GM12878 (cell line): ENCODE measurements around the gene TK1. TPM values are rescaled to one million over a fixed set of nuclear protein-coding genes. Genes with fewer than 3 reads are reported as not detected.

ENCODE experiments used
- ATAC-seq: fragments of 200-7000 bp; cut with Tn5 transposase; 3 replicates; pipeline ENCODE4 v1.9.1; 2020; ENCODE audit warnings: mild to moderate bottlenecking, moderate library complexity
- BruUV-seq: library from RNA; stranded (reverse); fragments of 400-500 nt; replicated peaks from 2 replicates; lab custom pipeline; 2021; lab: Mats Ljungman, UMichigan
- CTCF ChIA-PET: fragments of 300-600 bp; sonication (Branson Sonifier 250); formaldehyde crosslinking; extraction: SDS; loops from one replicate; lab custom pipeline; 2021; ENCODE audit warnings: inconsistent platforms; lab: Yijun Ruan, JAX
- POLR2A ChIA-PET: fragments of 350-600 bp; formaldehyde crosslinking; extraction: SDS; loops from one replicate; lab custom pipeline; 2021; ENCODE audit warnings: inconsistent platforms; lab: Charles Lee
- RAD21 ChIA-PET: fragments of 300-600 bp; sonication (Branson Sonifier 250); formaldehyde crosslinking; loops from one replicate; lab custom pipeline; 2023; ENCODE audit warnings: antibody characterized with exemption; ENCODE audit not compliant: unreplicated experiment; lab: Charles Lee
- SMC1A ChIA-PET: fragments of 300-600 bp; sonication (Branson Sonifier 250); formaldehyde crosslinking; loops from one replicate; lab custom pipeline; 2023; ENCODE audit not compliant: unreplicated experiment, uncharacterized antibody; lab: Charles Lee
- DNase-seq: peaks from one replicate; pipeline ENCODE4 v3.0.0-alpha.2; 2011; ENCODE audit warnings: low read depth, low spot score
- FAIRE-seq: peaks from 3 replicates; lab custom pipeline; 2011; peaks lifted over from hg19 to GRCh38; lab: Jason Lieb, UNC
- H2AFZ ChIP-seq: 2 replicates; pipeline ENCODE4 v1.6.0; 2011; ENCODE audit warnings: low read depth, low read length, control low read depth; ENCODE audit not compliant: control insufficient read depth
- H3K27ac ChIP-seq: 2 replicates; pipeline ENCODE4 v1.5.1; 2011; ENCODE audit warnings: control low read depth; ENCODE audit not compliant: control insufficient read depth, insufficient read depth
- H3K27me3 ChIP-seq, 2 experiments: replicated peaks in 1 of 2; 2 replicates each; pipeline versions ENCODE4 v1.6.0 to v1.6.1; 2011; ENCODE audit warnings: low read length in 1 of 2; ENCODE audit not compliant: control insufficient read depth in 2 of 2, insufficient read depth in 2 of 2
- H3K36me3 ChIP-seq, 2 experiments: 2 replicates each; pipeline ENCODE4 v1.5.1; 2011; ENCODE audit warnings: low read length in 1 of 2; ENCODE audit not compliant: control insufficient read depth in 2 of 2, insufficient read depth in 2 of 2
- H3K4me1 ChIP-seq: 2 replicates; pipeline ENCODE4 v1.6.1; 2011; ENCODE audit warnings: mild to moderate bottlenecking, low read length, moderate library complexity, mixed read lengths; ENCODE audit not compliant: control insufficient read depth, insufficient read depth
- H3K4me2 ChIP-seq: 2 replicates; pipeline ENCODE4 v1.6.0; 2011; ENCODE audit warnings: control low read depth; ENCODE audit not compliant: control insufficient read depth, insufficient read depth
- H3K4me3 ChIP-seq: fragments of 200-600 bp; sonication (generic); 2 replicates; pipeline ENCODE4 v1.5.1; 2016
- H3K79me2 ChIP-seq: 2 replicates; pipeline ENCODE4 v1.6.0; 2011; ENCODE audit warnings: low read length; ENCODE audit not compliant: control insufficient read depth, insufficient read depth
- H3K9ac ChIP-seq: 2 replicates; pipeline ENCODE4 v1.8.0; 2011; ENCODE audit warnings: low read length, control low read depth, mixed read lengths; ENCODE audit not compliant: control insufficient read depth, insufficient read depth
- H3K9me3 ChIP-seq: replicated peaks from 3 replicates; pipeline ENCODE4 v1.5.1; 2011; ENCODE audit warnings: mild to moderate bottlenecking, low read length; ENCODE audit not compliant: control insufficient read depth, insufficient read depth
- H4K20me1 ChIP-seq: 2 replicates; pipeline ENCODE4 v1.6.0; 2011; ENCODE audit not compliant: control insufficient read depth, insufficient read depth
- CEBPB ChIP-seq, 2 experiments: fragments of 150-350 bp in 1 of 2; IDR thresholded peaks; 2 replicates each; pipeline ENCODE4 v1.6.1; 2012 to 2014; ENCODE audit warnings: low read depth in 2 of 2, low read length in 2 of 2, borderline replicate concordance in 1 of 2, inconsistent platforms in 1 of 2
- CREM ChIP-seq: IDR thresholded peaks from 2 replicates; pipeline ENCODE4 v1.6.1; 2014; ENCODE audit warnings: antibody characterized with exemption, low read depth
- EP300 ChIP-seq, 2 experiments: fragments of 150-350 bp in 1 of 2; IDR thresholded peaks; 2 replicates each; pipeline ENCODE4 v1.6.1; 2011 to 2012; ENCODE audit warnings: low read depth in 2 of 2, low read length in 2 of 2, borderline replicate concordance in 1 of 2, improper control_type of control experiment in 1 of 2, inconsistent platforms in 1 of 2; ENCODE audit not compliant: control insufficient read depth in 1 of 2
- GABPA ChIP-seq: IDR thresholded peaks from 2 replicates; pipeline ENCODE4 v1.6.1; 2014; ENCODE audit warnings: antibody characterized with exemption, low read depth, mild to moderate bottlenecking, inconsistent platforms
- HDAC2 ChIP-seq: fragments of 200-600 bp; sonication (generic); IDR thresholded peaks from 2 replicates; pipeline ENCODE4 v1.6.1; 2017
- HDAC6 ChIP-seq: fragments of 200-600 bp; sonication (generic); IDR thresholded peaks from one replicate; pipeline ENCODE4 v1.8.0; 2017; ENCODE audit warnings: antibody characterized with exemption; ENCODE audit not compliant: unreplicated experiment
- HDGF ChIP-seq: fragments of 450-650 bp; IDR thresholded peaks from 2 replicates; pipeline ENCODE4 v1.6.1; 2016; ENCODE audit warnings: antibody characterized with exemption
- IRF4 ChIP-seq: IDR thresholded peaks from 2 replicates; pipeline ENCODE4 v1.6.1; 2011; ENCODE audit warnings: low read depth, low read length
- PAX8 ChIP-seq: fragments of 450-650 bp; IDR thresholded peaks from 2 replicates; pipeline ENCODE4 v1.6.1; 2017; ENCODE audit warnings: mild to moderate bottlenecking, moderate library complexity
- POLR2AphosphoS2 ChIP-seq: IDR thresholded peaks from 2 replicates; pipeline ENCODE4 v1.6.1; 2011; ENCODE audit warnings: low read depth, mild to moderate bottlenecking, low read length, improper control_type of control experiment, moderate library complexity
- POLR2AphosphoS5 ChIP-seq: IDR thresholded peaks from 2 replicates; pipeline ENCODE4 v1.6.1; 2011; ENCODE audit warnings: mild to moderate bottlenecking, low read length, inconsistent platforms
- WGBS: methylation state at CpG from one replicate; pipeline ENCODE4 v1.1.6; 2016; ENCODE audit warnings: low lambda C conversion rate; ENCODE audit not compliant: insufficient replicate concordance, insufficient coverage; ENCODE audit errors: missing lambda C conversion rate; 5-methylcytosine and 5-hydroxymethylcytosine counted together
- in situ Hi-C: fragments of 300-500 bp; cut with MboI; formaldehyde crosslinking; loops from 9 replicates; pipeline ENCODE4 v1.14.3; 2018; ENCODE audit warnings: mixed read lengths
- intact Hi-C: fragments of 100-400 bp; cut with micrococcal nuclease; formaldehyde crosslinking; loops from one replicate; pipeline ENCODE4 v1.14.2; 2022; ENCODE audit not compliant: unreplicated experiment
- polyA plus RNA-seq, 11 experiments: library from polyadenylated mRNA; depleted of rRNA in 4 of 11; unstranded in 6 of 11; stranded (reverse) in 5 of 11; fragments of >200 nt; fragmentation: Nextera tagmentation in 4 of 11; fragmentation: Illumina TruSeq in 1 of 11; extraction: Ambion mirVana in 4 of 11; extraction: Trizol in 1 of 11; gene quantifications; 1 replicate in 1 of 11; 2 replicates in 10 of 11; pipeline versions ENCODE4 v1.2.1 to v1.2.3, GENCODE V29; 2011 to 2016; ENCODE audit warnings: inconsistent platforms in 2 of 11, missing spikeins in 2 of 11, low read depth in 1 of 11
- total RNA-seq, 4 experiments: library from RNA; depleted of rRNA in 3 of 4; stranded (reverse); fragments of >200 nt in 3 of 4; fragmentation: Illumina TruSeq in 1 of 4; extraction: Trizol in 1 of 4; gene quantifications; 2 replicates each; pipeline versions ENCODE4 v1.2.1 to v1.2.3, GENCODE V29; 2013 to 2021
- TF ChIP-seq, protein P1 (sequence below): fragments of 450-650 bp; IDR thresholded peaks from 2 replicates; pipeline ENCODE4 v1.6.1; 2017; ENCODE audit warnings: mild to moderate bottlenecking
- TF ChIP-seq, protein P2 (sequence below): IDR thresholded peaks from 2 replicates; pipeline ENCODE4 v1.6.1; 2012; ENCODE audit warnings: low read depth, low read length, improper control_type of control experiment
- TF ChIP-seq, protein P3 (sequence below): fragments of 450-650 bp; IDR thresholded peaks from 2 replicates; pipeline ENCODE4 v1.6.1; 2017; ENCODE audit warnings: low read depth, mild to moderate bottlenecking, moderate library complexity
- TF ChIP-seq, protein P4 (sequence below): fragments of 450-650 bp; IDR thresholded peaks from 2 replicates; pipeline ENCODE4 v1.6.1; 2017; ENCODE audit warnings: mild to moderate bottlenecking, moderate library complexity

Gene TK1
- total and polyA plus RNA-seq, 10 of the 15 experiments (the other 5 are each of a cell fraction or from before 2014, with no cell fraction given) = 4.6 to 175 (median 77.9) TPM

DNA sequence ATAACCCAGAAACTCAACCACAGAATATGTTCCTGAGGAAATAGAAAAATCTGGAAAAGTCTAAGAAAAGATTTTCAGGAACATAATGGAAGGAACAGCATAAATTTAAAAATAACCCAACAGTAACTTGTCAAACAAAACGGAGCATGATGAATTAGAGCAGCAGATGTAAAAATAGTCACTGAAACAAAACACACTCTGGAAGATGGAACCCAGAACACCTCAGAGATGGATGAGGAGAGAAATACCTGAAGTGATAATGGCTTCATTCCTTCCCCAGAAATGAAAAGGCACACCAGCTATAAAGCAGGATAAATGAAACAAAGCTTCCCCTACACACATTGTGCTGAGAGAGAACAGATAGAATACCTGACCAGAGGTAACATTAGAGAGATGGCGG, 6.3 kb downstream of the TK1 start:
- peaks cover 28% of the 10 kb centered on the region for H3K4me1 ChIP-seq
- no peak for FAIRE-seq
- no peaks in the 10 kb centered on the region for H3K9me3 ChIP-seq
- ATAC-seq = no peak
- no TSS peak for BruUV-seq
- POLR2A ChIA-PET = interaction anchor here (0.6 to 1.3 kb wide), 4 partner anchors 23 to 54 kb away, joined by 4 to 6 read pairs (median 4); no protein-coding TSS in a partner anchor
- H3K4me3 ChIP-seq = no peak overlapping the region
- in situ Hi-C loops (no loop called here), intact Hi-C loops (no loop called here)
- H4K20me1 ChIP-seq = no peaks in the 10 kb centered on the region
- no peak overlapping the region for H2AFZ ChIP-seq
- SMC1A ChIA-PET = interaction anchor here (1.0 to 1.5 kb wide), 2 partner anchors 26 to 34 kb away, joined by 3 to 4 read pairs; no protein-coding TSS in a partner anchor
- no peak overlapping the region for H3K27ac ChIP-seq
- H3K27me3 ChIP-seq = no peaks in the 10 kb centered on the region
- H3K36me3 ChIP-seq = peaks cover 10 to 11% of the 10 kb centered on the region in 2 experiments; a peak in 3 of 4 replicates
- WGBS = 63% methylated on average over 2 of the region's 2 CpGs
- H3K79me2 ChIP-seq = peaks cover 3% of the 10 kb centered on the region; the same call in 1 of the 2 replicates
- no peak overlapping the region for H3K9ac ChIP-seq
- RAD21 ChIA-PET = interaction anchor here (1.0 to 1.7 kb wide), 3 partner anchors 8 to 161 kb away, joined by 3 to 4 read pairs (median 3); no protein-coding TSS in a partner anchor
- DNase-seq = no peak
- CTCF ChIA-PET = interaction anchor here (1.0 to 1.3 kb wide), 4 partner anchors 60 to 164 kb away, joined by 3 to 4 read pairs (median 4); no protein-coding TSS in a partner anchor
- H3K4me2 ChIP-seq = peak overlapping the region; percentile 7; the same call in 1 of the 2 replicates
- TF ChIP-seq HDGF (no peak), EP300 (IDR thresholded peaks at IDR 0.05; ENCODE audit: borderline replicate concordance in 1 of 2, control insufficient read depth in 1 of 2, low read depth in 2 of 2, low read length in 2 of 2) (no peak), PAX8 (no peak), GABPA (no peak), HDAC6 (no peak), POLR2AphosphoS2 (no peak), CREM (no peak), HDAC2 (no peak), CEBPB (IDR thresholded peaks at IDR 0.05; ENCODE audit: borderline replicate concordance in 1 of 2, low read depth in 2 of 2, low read length in 2 of 2) (no peak), IRF4 (no peak), POLR2AphosphoS5 (no peak)
- TF ChIP-seq, protein P1, sequence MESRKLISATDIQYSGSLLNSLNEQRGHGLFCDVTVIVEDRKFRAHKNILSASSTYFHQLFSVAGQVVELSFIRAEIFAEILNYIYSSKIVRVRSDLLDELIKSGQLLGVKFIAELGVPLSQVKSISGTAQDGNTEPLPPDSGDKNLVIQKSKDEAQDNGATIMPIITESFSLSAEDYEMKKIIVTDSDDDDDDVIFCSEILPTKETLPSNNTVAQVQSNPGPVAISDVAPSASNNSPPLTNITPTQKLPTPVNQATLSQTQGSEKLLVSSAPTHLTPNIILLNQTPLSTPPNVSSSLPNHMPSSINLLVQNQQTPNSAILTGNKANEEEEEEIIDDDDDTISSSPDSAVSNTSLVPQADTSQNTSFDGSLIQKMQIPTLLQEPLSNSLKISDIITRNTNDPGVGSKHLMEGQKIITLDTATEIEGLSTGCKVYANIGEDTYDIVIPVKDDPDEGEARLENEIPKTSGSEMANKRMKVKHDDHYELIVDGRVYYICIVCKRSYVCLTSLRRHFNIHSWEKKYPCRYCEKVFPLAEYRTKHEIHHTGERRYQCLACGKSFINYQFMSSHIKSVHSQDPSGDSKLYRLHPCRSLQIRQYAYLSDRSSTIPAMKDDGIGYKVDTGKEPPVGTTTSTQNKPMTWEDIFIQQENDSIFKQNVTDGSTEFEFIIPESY = no peak
- TF ChIP-seq, protein P2, sequence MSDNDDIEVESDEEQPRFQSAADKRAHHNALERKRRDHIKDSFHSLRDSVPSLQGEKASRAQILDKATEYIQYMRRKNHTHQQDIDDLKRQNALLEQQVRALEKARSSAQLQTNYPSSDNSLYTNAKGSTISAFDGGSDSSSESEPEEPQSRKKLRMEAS = no peak
- TF ChIP-seq, protein P3, sequence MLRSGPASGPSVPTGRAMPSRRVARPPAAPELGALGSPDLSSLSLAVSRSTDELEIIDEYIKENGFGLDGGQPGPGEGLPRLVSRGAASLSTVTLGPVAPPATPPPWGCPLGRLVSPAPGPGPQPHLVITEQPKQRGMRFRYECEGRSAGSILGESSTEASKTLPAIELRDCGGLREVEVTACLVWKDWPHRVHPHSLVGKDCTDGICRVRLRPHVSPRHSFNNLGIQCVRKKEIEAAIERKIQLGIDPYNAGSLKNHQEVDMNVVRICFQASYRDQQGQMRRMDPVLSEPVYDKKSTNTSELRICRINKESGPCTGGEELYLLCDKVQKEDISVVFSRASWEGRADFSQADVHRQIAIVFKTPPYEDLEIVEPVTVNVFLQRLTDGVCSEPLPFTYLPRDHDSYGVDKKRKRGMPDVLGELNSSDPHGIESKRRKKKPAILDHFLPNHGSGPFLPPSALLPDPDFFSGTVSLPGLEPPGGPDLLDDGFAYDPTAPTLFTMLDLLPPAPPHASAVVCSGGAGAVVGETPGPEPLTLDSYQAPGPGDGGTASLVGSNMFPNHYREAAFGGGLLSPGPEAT = no peak
- TF ChIP-seq, protein P4, sequence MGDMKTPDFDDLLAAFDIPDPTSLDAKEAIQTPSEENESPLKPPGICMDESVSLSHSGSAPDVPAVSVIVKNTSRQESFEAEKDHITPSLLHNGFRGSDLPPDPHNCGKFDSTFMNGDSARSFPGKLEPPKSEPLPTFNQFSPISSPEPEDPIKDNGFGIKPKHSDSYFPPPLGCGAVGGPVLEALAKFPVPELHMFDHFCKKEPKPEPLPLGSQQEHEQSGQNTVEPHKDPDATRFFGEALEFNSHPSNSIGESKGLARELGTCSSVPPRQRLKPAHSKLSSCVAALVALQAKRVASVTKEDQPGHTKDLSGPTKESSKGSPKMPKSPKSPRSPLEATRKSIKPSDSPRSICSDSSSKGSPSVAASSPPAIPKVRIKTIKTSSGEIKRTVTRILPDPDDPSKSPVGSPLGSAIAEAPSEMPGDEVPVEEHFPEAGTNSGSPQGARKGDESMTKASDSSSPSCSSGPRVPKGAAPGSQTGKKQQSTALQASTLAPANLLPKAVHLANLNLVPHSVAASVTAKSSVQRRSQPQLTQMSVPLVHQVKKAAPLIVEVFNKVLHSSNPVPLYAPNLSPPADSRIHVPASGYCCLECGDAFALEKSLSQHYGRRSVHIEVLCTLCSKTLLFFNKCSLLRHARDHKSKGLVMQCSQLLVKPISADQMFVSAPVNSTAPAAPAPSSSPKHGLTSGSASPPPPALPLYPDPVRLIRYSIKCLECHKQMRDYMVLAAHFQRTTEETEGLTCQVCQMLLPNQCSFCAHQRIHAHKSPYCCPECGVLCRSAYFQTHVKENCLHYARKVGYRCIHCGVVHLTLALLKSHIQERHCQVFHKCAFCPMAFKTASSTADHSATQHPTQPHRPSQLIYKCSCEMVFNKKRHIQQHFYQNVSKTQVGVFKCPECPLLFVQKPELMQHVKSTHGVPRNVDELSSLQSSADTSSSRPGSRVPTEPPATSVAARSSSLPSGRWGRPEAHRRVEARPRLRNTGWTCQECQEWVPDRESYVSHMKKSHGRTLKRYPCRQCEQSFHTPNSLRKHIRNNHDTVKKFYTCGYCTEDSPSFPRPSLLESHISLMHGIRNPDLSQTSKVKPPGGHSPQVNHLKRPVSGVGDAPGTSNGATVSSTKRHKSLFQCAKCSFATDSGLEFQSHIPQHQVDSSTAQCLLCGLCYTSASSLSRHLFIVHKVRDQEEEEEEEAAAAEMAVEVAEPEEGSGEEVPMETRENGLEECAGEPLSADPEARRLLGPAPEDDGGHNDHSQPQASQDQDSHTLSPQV = no peak
